ENCODE measurements around the gene THUMPD1.
"Not testable (repeated sequence)": the region's sequence is repeated elsewhere in the genome, so short reads cannot be mapped to it uniquely, and the experiment has no call there.

THUMPD1 gene

GRCh38 chr16:20747030-20747816 is 5.6 kb upstream of the THUMPD1 start:
- no peak for DNase-seq (ENCODE audit: low read depth)

GRCh38 chr16:20746461-20746860 is 4.8 kb upstream of the THUMPD1 start:
- DNase-seq (ENCODE audit: low read depth): no peak

GRCh38 chr16:20744922-20745440 is 3.4 kb upstream of the THUMPD1 start:
- DNase-seq (ENCODE audit: low read depth): no peak

GRCh38 chr16:20743591-20743990 is 2.0 kb upstream of the THUMPD1 start:
- no peak for DNase-seq (ENCODE audit: low read depth)

- peak; percentile 79 for DNase-seq (ENCODE audit: low read depth)
Observed at GRCh38 chr16:20740901-20741521, 607 bp downstream of the THUMPD1 start.

- peak; percentile 23 for DNase-seq (ENCODE audit: low read depth)
Observed at GRCh38 chr16:20740007-20740883, 1.4 kb downstream of the THUMPD1 start.

- peak; percentile 9 for DNase-seq (ENCODE audit: low read depth)
Observed at GRCh38 chr16:20735490-20735889, 6.1 kb downstream of the THUMPD1 start.

- no peak for DNase-seq (ENCODE audit: low read depth)
Observed at GRCh38 chr16:20734782-20735181, 6.8 kb downstream of the THUMPD1 start.

- no peak for DNase-seq (ENCODE audit: low read depth)
Observed at GRCh38 chr16:20734056-20734455, 7.6 kb downstream of the THUMPD1 start.

GRCh38 chr16:20729141-20729540 is 12.5 kb downstream of the THUMPD1 start:
- DNase-seq (ENCODE audit: low read depth): no peak

- no peak for DNase-seq (ENCODE audit: low read depth)
Observed at GRCh38 chr16:20727181-20727580, 14.4 kb downstream of the THUMPD1 start.

- DNase-seq (ENCODE audit: low read depth): no peak
Observed at GRCh38 chr16:20726661-20727060, 15.0 kb downstream of the THUMPD1 start.

GRCh38 chr16:20720251-20720650 is 21.4 kb downstream of the THUMPD1 start:
- no peak for DNase-seq (ENCODE audit: low read depth)

- not testable (repeated sequence) for DNase-seq (ENCODE audit: low read depth)
Observed at GRCh38 chr16:20717718-20718117, 23.9 kb downstream of the THUMPD1 start.

GRCh38 chr16:20711277-20711911 is 30.2 kb downstream of the THUMPD1 start:
- no peak for DNase-seq (ENCODE audit: low read depth)

GRCh38 chr16:20708129-20708528 is 33.5 kb downstream of the THUMPD1 start:
- DNase-seq (ENCODE audit: low read depth): peak; percentile 15

- DNase-seq (ENCODE audit: low read depth): no peak
Observed at GRCh38 chr16:20707461-20707860, 34.2 kb downstream of the THUMPD1 start.

GRCh38 chr16:20705972-20706371 is 35.6 kb downstream of the THUMPD1 start:
- not testable (repeated sequence) for DNase-seq (ENCODE audit: low read depth)

GRCh38 chr16:20704281-20704680 is 37.3 kb downstream of the THUMPD1 start:
- no peak for DNase-seq (ENCODE audit: low read depth)

GRCh38 chr16:20701692-20702091 is 39.9 kb downstream of the THUMPD1 start:
- not testable (repeated sequence) for DNase-seq (ENCODE audit: low read depth)

- no peak for DNase-seq (ENCODE audit: low read depth)
Observed at GRCh38 chr16:20696618-20697017, 45.0 kb downstream of the THUMPD1 start.

GRCh38 chr16:20695024-20695423 is 46.6 kb downstream of the THUMPD1 start:
- no peak for DNase-seq (ENCODE audit: low read depth)
